GM19455 (cell line): ENCODE results near the gene MORN1.

Experiments
- ATAC-seq: cut with Tn5 transposase; IDR thresholded peaks from one replicate; pipeline ENCODE4 v1.9.1; 2021; ENCODE audit not compliant: unreplicated experiment

MORN1 gene

DNA sequence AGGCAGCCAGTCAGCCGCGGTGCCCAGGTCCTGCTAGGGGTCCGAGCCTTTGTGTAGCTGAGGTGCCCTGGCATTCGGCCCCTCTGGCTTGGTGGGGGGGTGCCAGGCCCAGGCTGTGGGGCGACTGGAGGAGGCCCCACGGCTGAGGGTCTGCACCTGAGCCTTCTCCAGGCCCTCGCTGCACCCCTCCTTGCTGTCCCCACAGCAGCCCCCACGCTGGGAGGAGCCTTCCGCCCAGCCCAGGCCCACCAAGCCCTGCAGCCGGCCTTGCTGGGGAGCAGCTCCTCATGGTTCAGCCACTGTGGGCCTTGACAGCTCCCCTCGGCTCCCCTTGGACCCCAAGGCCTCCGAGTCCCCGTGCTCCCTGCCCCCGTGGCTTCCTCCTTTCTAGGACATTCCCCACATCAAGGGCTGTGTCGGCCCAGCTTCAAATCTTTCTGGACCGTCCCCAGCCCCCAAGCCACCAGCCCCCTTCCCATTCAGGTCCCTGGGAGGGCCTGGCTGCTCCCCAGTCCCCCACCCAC, 67.8 kb downstream of the MORN1 start:
- no peak for ATAC-seq

DNA sequence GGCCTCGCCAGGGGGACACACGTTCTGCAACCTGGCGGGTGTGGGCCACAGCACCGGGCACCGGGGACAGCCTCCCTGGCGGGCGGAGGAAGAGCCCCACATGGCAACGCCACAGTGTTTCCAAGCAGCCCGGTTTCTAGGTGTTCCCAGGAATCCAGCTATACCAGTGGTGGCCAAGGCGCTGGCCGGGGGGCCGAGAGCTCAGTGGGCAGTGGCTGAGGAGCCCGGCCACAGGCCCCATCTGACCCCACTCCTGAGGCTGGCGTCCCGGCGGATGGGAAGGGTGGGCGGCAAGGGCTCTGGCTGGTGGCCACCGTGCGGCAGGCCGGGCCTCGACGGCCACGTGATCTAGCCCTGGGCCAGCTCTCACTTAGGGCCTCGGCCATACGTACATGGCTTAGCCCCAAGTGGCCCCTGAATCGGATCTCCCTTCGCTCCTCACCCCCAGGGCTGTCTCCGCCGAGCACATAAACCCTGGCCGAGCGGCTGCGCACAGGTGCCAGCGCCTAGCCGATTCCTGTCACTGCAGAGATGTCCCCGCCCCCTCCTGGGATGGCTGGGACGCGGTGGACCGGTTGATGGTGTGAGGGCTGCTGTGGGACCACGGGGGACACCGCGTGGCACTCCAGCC, 68.7 kb downstream of the MORN1 start:
- ATAC-seq: no peak

DNA sequence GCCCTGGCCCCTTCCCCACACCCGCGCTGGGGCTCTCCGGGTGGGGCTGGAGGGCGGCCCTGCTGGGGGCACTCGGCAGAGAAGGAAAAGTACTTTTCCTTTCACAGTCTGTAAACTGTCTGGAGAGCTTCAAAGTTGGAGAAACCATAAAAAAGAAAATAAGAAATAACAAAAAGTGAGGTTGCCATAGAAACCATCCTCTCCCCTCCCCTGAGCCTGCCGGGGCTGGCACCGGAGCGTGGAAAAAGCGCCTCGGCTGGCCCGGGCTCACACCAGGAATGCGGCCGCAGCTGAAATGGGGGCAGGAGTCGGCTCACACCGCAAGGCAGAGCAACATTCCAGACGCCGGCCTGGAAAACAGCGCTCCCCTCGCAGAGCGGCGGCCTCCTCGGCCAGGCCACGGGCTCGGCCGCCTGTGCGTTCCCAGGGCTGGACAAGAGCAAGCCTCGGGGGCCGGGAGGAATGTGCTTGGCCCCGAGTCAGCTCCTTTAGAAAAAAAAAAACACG, 69.2 kb downstream of the MORN1 start:
- no peak for ATAC-seq

DNA sequence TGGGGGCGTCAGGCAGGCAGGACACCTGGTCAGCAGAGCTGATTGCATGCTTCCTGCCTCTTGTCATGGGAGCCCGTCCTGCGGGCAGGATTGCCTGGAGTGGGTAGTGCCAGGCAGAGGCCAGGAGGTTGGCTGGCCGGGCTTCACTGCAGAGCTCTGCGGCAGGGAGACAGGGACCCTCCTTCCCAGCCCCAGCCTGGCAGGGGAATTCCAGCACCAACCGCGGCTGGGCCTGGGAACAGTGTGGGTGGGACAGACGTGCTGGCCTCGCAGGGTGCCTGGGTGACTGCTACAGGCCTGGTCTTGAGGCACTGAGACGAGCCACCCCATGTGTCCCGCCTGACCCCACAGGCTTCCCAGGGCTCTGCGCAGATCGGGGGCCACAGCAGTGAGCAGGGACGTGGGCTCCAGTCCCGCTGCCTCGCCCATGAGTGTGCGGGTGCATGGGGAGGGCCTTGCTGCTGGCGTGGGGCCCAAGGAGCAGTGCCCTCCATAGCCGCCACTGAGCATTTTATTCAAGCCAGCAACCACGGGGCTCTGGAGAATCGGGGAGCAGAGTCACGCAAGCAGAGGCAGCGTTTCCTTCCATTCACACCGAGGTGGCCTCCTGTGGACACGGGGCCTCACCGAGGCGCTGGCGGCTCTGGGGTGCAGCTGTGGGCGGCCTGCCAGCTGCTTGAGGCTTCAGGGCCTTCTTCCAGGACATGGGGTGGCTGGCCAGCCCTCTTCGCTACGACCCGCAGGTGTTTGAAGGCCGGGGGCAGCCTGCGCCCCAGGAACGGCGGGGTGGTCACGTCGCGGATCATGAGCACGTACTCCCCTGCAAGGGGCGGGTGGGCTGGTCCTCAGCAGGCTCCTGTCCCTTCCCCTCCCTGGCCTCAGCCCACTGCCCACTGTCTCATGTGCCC, 70.3 kb downstream of the MORN1 start:
- ATAC-seq: no peak

DNA sequence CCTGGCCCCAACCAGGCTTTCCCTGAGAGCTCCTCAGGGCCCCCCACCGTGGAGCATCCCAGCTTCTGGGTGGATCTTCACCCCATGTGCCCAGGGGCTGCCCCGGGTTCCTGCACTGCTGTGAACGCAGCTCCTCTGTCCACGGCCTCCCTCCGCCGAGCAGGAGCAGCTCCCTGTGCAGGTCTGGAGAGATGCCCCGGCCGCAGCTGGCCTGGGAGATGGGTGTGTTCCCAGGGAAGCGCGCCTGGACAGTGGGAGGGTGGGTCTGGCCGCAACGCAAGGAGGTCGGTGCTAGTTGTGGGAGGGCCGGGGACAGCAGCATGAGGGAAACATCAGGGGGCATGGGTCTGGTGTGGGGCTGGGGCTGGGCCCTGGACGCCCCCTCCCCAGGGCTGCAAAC, 71.3 kb downstream of the MORN1 start:
- no peak for ATAC-seq

DNA sequence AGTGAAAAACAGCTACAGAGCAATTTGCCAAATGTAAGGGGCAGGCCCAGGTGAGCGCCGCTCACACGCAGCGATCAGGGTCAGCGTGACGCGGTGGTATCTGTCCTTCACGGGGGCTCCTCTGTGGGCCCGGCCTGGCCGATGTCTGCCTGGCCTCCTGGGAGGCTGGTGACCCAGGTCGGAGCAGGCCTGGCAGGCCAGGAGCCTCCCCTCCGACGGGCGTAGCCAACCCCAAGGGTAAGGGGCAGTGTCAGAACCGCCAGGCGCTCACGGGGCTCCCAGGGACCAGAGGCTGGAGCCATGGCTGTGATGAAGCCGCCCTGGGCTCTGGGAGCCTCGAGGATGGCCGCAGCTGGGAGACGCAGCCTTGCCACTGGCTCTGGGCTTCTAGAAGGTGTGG, 72.1 kb downstream of the MORN1 start:
- ATAC-seq: no peak

DNA sequence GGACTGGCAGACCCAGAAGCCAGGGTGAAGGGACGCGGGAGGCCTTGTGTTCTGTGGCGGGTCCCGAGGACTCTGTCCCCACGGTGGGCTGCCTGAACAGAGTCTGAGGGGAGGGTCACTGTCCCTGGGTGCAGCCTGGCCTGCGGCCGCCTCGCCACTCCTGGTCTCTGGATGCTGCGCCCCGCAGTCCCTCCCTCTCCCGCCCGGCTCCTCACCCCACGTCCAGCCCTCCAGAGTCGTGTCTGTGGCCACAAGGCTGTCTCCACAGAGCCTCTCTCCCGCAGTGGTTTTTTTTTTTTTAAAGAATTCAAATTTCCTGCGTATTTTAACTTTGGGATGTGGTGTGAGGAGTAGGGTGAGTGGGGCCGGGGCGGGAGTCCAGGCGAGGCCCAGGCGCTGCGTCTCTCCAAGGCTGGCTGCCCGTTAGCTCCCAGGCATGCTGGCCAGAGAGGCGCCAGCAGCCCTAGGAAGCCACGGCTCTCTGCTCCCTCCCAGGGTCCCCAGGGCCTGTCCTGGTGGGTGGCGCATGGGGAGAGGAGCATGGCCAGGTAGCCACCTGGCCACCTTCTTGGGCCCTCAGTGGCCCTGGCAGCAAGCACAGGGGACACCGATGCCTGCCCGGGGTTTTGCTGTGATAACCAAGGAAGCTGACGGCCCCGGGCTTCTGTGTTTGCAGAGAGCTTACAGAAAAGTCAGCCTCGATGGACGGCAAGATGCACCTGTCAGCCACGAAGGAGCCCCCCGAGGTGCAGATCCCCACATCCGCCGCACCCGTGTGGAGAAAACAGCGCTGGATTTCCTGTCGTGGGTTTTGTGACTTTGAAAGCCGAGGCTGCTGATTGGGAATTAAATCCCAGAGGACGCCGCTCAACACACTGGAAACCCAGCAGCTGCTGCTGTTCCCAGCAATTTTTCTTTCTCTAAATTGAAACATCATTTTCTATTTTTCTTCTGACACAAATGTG, 72.8 kb downstream of the MORN1 start:
- ATAC-seq: no peak

DNA sequence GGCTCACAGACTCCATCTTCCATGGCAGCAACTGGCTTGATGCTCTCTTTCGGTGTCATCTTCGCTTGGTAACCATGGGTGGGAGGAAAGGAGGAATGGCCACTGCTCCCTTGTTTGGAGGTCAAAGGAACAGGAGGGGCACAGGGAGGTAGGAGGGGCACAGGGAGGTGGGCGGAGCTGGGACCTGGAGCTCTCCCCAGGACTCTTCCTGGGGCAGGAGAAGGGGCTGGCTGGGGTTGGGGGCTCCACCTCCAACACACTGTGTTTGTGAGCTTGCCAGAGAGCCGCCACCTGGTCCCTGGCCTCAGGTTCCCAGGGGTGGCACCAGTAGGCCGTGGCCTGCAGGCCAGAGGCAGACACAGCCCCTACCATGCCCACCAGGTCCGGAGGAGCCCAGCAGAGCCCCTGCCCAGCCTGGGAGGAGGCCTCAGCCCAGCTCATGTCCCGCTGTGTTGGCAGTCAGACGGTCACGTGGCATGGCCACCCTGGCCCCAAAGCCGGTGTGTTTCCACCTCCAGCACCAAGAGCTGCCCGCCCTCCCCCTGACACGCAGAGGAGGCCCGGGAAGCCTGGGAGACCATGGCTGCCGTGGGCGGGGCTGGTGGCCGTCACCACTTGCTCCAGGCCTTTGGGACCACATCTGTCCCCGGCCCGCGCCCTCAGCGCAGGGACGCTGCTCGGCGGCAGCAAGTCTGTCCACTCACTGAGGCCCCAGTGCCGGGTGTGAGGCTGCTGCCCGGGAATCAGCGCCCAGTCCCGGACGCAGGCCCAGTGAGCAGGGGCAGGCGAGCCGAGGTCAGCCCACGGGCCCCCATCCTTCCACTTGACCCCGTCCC, 73.9 kb downstream of the MORN1 start:
- ATAC-seq: no peak

DNA sequence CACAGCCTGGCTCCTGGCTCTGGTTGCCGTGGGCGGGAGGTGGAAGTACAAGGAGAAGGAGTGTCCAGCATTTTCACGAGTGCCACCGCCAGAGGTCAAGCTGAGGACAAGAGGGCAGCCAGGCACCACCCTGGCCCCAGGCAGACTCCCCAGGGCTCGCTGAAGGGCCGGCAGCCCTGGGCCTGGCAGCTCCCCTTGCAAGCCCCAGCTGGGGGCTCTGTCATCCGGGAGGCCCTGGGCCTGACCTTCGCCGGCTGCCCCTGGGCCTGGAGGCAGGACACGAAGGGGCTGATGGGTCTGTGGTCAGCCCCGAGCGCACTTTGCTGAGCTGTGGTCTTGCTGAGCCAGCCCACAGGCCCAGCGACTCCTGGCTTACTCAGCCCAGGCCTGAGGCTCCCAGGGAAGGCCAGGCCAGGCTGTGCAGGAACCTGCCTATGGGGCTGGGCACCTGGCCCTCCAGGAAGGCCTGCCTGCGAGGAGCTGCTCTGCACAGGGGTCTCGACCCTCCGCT, 74.8 kb downstream of the MORN1 start:
- no peak for ATAC-seq

DNA sequence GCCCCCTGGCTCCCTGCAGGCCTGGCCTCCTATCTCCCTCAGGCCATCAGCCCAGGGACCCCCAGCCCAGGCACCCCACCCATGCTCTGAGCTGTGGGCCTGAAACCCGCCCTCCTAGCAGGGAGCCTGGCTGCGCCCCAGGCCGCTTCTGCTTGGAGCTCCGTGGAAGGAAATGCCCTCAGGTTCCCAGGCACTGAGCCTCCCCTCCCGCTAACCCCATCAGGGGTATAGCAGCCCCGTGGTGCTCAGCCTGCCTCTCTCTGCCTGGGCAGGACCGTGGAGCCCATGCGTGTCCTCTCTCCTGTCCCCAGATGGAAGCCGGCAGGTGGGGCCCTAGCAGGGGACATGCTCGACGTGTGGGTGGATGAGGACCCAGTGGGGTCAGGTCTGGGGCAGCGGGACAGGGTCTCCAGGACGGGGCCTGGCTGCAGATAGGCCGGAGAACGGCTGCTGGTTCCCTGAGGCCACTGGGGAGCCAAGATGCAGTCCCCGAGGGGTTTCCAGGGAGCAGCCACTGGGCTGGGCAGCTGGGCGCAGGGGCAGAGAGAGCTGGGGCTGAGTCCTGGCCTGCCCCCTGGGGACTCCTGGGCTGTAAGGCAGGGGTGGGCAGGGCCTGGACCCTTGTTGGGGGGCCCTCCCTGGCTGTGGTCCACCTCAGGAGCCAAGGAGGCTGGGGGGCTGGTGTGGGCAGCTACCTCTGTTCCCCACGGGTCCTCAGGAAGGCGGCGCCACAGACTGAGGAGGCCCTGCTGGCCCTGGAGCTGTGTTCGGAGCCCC, 75.5 kb downstream of the MORN1 start:
- no peak for ATAC-seq

DNA sequence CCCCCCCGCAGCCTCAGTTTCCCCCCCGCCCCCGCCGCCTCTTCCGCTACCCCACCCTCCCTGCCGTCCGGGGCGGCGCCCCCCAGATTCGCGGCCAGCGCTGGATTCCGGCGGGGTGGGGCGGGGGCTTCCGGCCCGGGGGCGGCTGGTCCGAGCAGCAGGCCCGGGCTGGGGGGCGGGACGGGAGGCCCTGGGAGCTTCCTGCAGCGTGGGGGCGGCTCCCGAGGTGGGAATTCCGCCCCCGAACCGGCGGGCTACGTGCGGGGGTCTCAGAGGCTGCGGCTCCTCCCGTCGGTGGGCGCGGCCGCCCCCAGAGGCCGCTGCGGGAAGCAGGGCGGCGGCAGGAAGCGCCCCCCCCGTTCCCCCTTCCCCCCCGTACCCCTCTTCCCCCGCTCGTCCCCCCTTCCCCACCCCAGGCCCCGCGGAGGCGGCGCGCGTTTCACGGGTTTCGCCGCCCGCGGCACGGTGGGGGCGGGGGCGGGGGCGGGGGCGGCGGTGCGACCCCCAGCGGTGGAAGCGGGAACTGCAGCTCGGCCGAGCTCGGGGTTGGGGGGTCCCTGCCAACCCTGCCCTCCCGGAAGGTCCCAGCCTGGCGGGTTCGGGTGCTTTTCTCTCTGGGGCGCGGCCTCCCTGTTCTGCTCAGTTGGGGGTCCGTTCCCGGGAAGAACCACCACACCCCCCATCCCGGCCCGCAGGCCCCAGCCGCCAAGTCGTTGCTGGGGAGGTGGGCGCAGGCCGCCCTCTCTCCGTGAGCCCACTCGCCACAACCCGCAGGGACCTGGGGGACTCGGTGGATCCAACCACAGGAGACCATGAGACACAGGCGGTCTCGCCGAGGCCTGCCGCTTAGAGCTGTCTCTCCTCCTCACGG, 76.3 kb downstream of the MORN1 start:
- ATAC-seq: no peak

DNA sequence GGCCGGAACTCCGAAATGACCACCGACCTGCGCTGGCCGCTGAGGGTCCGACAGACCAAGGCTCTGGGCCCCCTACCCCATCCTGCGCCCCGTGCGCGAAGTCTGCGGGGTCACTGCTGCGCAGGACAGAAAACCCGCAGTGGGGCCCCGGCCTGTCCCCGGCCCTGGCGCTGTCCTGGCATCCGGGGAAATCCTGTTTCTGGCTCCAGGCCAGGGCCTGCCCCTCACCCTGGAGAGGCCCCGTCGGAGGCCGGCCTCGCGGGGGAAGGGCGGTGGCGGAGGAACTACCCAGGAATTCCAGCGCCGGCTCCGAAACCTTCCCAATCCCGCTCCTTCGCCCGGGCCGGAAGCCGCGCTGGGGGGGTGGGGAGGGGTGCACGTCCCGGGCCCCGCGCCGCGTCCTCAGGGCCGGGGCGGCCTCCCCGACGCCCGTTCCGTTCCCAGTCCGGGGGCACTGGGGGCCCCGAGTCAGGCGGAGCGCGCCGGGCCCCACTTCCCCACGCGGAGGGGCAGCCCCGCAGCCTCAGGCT, 77.0 kb downstream of the MORN1 start:
- ATAC-seq: no peak

DNA sequence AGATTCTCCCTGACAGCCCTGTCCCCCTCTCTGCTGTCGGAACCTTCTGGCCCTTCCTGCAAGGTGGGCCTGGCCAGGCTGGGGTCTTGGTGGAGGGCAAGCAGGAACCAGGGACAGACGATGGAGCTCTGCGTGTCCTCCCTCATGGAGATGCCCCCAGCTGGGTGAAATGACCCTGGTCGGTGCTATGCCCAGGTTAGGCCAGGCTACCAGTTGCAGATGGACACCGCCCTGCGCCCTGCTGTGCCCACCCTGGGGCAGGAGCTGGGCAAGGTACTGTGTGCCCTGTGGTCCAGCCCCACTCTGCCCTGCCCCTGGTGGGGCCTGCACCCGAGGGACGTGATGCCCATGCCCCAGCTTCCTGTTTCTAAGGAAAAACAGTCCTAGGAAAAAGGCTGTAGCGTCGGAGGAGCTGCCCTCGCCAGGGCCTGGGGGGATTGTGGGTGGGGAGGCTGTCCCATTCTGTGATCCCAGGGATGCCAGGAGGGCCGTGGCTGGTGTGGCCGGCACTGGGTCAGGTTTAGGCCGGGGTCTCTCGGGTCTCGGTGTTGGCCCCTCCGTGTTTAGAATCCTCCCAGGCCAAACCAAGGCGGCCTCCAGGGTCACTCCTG, 77.6 kb downstream of the MORN1 start:
- ATAC-seq: no peak

DNA sequence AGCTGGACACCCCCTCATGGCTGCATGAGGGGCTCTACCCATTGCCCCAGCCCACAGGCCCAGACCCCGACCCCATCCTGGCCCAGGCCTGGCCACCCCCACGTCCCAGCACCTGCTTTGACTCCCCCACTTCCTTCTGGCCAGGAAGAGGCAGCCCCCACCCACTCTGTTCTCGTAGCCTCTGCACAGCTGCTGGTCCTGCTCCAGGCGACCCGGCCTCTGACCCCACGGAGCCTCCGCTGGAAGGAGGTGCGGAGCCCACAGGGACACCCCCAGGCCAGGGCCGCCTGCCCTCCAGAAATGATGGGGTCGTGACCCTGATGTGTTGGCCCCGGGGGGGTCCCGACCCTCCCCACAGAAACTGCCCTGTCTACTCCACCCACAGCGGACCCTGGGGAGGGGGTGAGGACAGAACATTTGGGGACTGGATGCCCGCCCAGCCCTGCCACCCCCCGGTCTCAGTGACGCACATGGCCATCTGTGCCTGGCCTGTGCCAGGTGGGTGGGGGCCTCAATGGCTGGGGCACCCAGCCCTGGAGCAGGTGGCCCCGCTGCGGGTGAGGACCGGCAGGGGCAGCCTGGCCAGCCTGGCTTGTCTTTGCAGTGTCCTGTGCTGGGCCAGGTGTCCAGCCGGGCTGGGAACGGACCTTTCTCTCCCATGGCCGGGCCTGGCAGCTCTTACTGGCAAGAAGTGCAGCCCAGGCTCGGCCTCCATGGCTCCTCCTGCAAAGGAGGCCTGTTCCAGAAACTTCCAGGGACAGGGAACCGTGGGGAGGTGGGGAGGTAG, 78.6 kb downstream of the MORN1 start:
- no peak for ATAC-seq

DNA sequence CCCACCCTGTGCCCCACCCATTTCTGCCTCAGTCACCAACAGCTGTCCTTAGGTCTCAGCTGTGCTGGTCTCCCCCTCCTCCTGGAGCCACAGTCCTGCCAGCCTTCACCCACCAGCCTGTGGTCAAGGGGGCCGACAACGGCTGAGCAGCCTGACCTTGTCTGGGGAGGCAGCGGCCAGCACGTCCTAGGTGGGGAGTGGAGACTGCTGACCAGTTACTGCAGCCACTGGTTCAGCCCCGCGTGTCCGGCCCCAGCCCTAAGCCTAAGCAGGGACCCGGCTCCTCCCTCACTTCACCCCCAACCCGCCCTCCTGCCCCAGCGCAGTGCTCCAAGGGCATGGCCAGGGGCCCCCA, 79.2 kb downstream of the MORN1 start:
- ATAC-seq: no peak

DNA sequence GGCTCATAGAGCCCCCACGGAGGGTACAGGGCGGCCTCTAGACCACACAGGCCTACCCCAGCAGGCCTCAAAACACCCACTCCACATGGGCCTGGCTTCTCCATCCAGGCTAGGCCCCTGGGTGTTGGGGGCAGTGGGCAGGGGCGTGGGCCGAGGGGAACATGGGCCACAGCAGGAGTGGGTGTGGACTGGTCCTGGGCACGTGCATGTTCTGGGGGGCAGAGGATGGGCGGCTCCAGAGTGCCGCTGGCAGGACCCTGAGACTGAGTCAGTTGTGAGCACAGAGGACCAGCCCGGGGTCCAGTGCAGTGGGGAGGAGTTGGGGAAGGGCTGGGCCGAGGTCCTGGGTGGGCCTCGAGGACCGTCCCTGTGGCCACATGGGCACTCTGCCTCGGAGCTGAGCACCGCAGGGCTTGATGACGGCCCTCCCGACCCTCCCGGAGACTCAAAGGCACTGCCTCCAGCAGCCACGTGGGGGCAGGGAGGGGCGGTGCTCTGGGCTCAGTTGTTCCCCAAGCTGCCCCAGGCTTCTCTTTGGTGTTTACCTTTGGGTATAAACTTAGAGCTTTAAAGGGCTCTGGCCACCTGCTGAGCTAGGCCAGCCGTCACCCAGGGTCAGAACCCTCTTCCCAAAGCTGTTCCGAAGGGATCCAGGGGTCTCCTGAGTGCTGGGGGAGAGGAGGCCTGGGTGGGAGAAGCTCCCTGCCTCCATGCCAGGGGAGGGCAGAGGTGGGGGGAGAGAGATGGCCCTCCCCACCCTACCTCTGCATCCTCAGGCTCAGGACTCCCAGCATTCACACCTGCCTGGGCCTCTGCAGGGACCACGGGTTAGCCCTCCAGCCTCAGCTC, 79.9 kb downstream of the MORN1 start:
- ATAC-seq: no peak
